Neural cell (in vitro differentiated cells): ENCODE data around the gene ARHGAP20.

Experiments
- CTCF ChIP-seq: fragments of 450-650 bp; IDR thresholded peaks from 2 replicates; pipeline ENCODE4 v1.5.1; 2014; ENCODE audit warnings: antibody characterized with exemption, mild to moderate bottlenecking, moderate library complexity; ENCODE audit not compliant: poor library complexity, severe bottlenecking
- EP300 ChIP-seq: fragments of 450-650 bp; conservative IDR thresholded peaks from 2 replicates; pipeline ENCODE4 v1.6.1; 2014; ENCODE audit warnings: antibody characterized with exemption, mild to moderate bottlenecking, moderate library complexity; ENCODE audit not compliant: poor library complexity, severe bottlenecking
- EZH2 ChIP-seq: fragments of 200-600, 300-800 bp; shearing (Covaris generic), sonication (generic); IDR thresholded peaks from 2 replicates; pipeline ENCODE4 v1.6.1; 2014; ENCODE audit warnings: antibody characterized with exemption, low read length, borderline replicate concordance, mild to moderate bottlenecking; ENCODE audit not compliant: insufficient read depth, poor library complexity, severe bottlenecking
- MXI1 ChIP-seq: fragments of 450-650 bp; conservative IDR thresholded peaks from 2 replicates; pipeline ENCODE4 v1.6.1; 2014; ENCODE audit warnings: antibody characterized with exemption, mild to moderate bottlenecking; ENCODE audit not compliant: poor library complexity, severe bottlenecking
- POLR2AphosphoS5 ChIP-seq: IDR thresholded peaks from 2 replicates; pipeline ENCODE4 v1.6.1; 2012
- RAD21 ChIP-seq: fragments of 450-650 bp; conservative IDR thresholded peaks from 2 replicates; pipeline ENCODE4 v1.6.1; 2014; ENCODE audit warnings: antibody characterized with exemption, mild to moderate bottlenecking, moderate library complexity
- SMC3 ChIP-seq: fragments of 450-650 bp; conservative IDR thresholded peaks from 2 replicates; pipeline ENCODE4 v1.6.1; 2014; ENCODE audit warnings: antibody characterized with exemption, mild to moderate bottlenecking, moderate library complexity; ENCODE audit not compliant: poor library complexity
- TAF1 ChIP-seq: IDR thresholded peaks from 2 replicates; pipeline ENCODE4 v1.6.1; 2012; ENCODE audit warnings: low read depth
- TF ChIP-seq, protein P1 (sequence below): IDR thresholded peaks from 2 replicates; pipeline ENCODE4 v1.6.1; 2012; ENCODE audit warnings: borderline replicate concordance

- TF ChIP-seq CTCF (no peak), POLR2AphosphoS5 (no peak), TAF1 (no peak), EZH2 (no peak), EP300 (no peak), MXI1 (no peak), SMC3 (no peak), RAD21 (no peak)
- TF ChIP-seq, protein P1, sequence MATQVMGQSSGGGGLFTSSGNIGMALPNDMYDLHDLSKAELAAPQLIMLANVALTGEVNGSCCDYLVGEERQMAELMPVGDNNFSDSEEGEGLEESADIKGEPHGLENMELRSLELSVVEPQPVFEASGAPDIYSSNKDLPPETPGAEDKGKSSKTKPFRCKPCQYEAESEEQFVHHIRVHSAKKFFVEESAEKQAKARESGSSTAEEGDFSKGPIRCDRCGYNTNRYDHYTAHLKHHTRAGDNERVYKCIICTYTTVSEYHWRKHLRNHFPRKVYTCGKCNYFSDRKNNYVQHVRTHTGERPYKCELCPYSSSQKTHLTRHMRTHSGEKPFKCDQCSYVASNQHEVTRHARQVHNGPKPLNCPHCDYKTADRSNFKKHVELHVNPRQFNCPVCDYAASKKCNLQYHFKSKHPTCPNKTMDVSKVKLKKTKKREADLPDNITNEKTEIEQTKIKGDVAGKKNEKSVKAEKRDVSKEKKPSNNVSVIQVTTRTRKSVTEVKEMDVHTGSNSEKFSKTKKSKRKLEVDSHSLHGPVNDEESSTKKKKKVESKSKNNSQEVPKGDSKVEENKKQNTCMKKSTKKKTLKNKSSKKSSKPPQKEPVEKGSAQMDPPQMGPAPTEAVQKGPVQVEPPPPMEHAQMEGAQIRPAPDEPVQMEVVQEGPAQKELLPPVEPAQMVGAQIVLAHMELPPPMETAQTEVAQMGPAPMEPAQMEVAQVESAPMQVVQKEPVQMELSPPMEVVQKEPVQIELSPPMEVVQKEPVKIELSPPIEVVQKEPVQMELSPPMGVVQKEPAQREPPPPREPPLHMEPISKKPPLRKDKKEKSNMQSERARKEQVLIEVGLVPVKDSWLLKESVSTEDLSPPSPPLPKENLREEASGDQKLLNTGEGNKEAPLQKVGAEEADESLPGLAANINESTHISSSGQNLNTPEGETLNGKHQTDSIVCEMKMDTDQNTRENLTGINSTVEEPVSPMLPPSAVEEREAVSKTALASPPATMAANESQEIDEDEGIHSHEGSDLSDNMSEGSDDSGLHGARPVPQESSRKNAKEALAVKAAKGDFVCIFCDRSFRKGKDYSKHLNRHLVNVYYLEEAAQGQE: no peak
Measured at GRCh38 chr11:110757066-110757465, 44.8 kb upstream of the ARHGAP20 start.
